Calu3 (cell line): Measurements from ENCODE around the gene SCN4A. TPM values are rescaled to one million over a fixed set of nuclear protein-coding genes. Genes with fewer than 3 reads are reported as not detected.

Source experiments
- BruUV-seq: library from RNA; stranded (reverse); fragments of 400-500 nt; replicated peaks from 2 replicates; lab custom pipeline; 2021; lab: Mats Ljungman, UMichigan
- CTCF ChIA-PET: fragments of 300-600 bp; sonication (Branson Sonifier 250); formaldehyde crosslinking; loops from one replicate; lab custom pipeline; 2022; ENCODE audit warnings: antibody characterized with exemption; lab: Charles Lee
- DNase-seq: peaks from one replicate; pipeline ENCODE4 v3.0.0; 2022
- H3K27ac Mint-ChIP-seq: one replicate; pipeline ENCODE4 v1.8.0; 2022; ENCODE audit warnings: mixed read lengths; ENCODE audit not compliant: unreplicated experiment
- H3K27me3 Mint-ChIP-seq: one replicate; pipeline ENCODE4 v1.8.0; 2022; ENCODE audit warnings: mixed read lengths; ENCODE audit not compliant: unreplicated experiment
- H3K36me3 Mint-ChIP-seq: one replicate; pipeline ENCODE4 v1.8.0; 2022; ENCODE audit warnings: mild to moderate bottlenecking, moderate library complexity, mixed read lengths; ENCODE audit not compliant: insufficient read depth, unreplicated experiment
- H3K4me1 Mint-ChIP-seq: one replicate; pipeline ENCODE4 v1.8.0; 2022; ENCODE audit warnings: mild to moderate bottlenecking, low read depth, mixed read lengths; ENCODE audit not compliant: unreplicated experiment
- H3K4me3 Mint-ChIP-seq: one replicate; pipeline ENCODE4 v1.8.0; 2022; ENCODE audit warnings: mild to moderate bottlenecking, low read depth, moderate library complexity, mixed read lengths; ENCODE audit not compliant: unreplicated experiment
- H3K9me3 Mint-ChIP-seq: one replicate; pipeline ENCODE4 v1.8.0; 2022; ENCODE audit warnings: low read depth, mixed read lengths; ENCODE audit not compliant: unreplicated experiment
- CTCF ChIP-seq: fragments of 200-600 bp; IDR thresholded peaks from one replicate; pipeline ENCODE4 v1.8.0; 2022; ENCODE audit warnings: antibody characterized with exemption; ENCODE audit not compliant: unreplicated experiment
- intact Hi-C: fragments of 100-400 bp; cut with micrococcal nuclease; formaldehyde crosslinking; loops from one replicate; pipeline ENCODE4 v1.10.0; 2022; ENCODE audit not compliant: unreplicated experiment
- total RNA-seq: library from RNA; stranded (reverse); gene quantifications from 2 replicates; pipeline ENCODE4 v1.2.3, GENCODE V29; 2022

Gene SCN4A
- total RNA-seq, 1 experiment from 2014 or later: not detected

DNA sequence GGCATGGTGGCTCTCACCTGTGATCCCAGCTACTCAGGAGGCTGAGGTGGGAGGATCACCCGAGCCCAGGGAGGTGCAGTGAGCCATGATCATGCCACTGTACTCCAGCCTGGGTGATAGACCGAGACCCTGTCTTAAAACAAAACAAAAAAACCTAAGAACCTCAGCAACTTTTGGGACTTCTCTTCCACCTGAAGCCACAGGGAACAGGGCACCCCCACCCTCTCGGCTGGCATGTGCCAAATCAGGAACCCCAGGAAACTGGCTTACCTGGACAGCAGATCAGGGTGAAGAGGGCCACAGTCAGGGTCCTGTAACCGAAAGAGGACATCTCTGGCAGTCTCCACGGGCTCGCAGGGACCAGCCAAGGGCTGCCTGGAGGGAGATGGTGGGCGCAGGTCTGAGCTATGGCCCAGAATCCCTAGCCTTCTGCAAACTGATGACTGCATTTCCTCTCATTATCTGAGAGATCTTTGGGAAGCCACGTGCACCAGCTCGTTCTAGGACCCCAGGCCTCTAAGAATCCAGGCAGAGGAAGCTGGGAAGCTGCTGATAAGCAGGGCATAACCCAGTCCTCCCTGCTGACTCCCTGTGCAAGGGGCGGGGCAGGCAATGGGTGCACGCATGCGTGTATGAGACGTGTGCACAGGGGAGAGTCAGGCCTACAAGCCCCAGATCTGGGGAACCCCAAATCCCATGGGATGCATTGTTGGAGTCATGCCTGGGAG, 33.8 kb upstream of the SCN4A start:
- no TSS peak for BruUV-seq
- Mint-ChIP-seq H3K36me3 (peaks cover 6% of the 10 kb centered on the region), H3K27me3 (no peaks in the 10 kb centered on the region), H3K27ac (no peak overlapping the region), H3K4me3 (no peak overlapping the region), H3K4me1 (peaks cover 20% of the 10 kb centered on the region), H3K9me3 (no peaks in the 10 kb centered on the region)
- no peak for DNase-seq
- CTCF ChIA-PET: interaction anchor here (1.0 to 1.1 kb wide), 2 partner anchors 56 to 60 kb away, joined by 3 read pairs; no protein-coding TSS in a partner anchor
- TF ChIP-seq CTCF: no peak
- intact Hi-C loops: no loop called here

DNA sequence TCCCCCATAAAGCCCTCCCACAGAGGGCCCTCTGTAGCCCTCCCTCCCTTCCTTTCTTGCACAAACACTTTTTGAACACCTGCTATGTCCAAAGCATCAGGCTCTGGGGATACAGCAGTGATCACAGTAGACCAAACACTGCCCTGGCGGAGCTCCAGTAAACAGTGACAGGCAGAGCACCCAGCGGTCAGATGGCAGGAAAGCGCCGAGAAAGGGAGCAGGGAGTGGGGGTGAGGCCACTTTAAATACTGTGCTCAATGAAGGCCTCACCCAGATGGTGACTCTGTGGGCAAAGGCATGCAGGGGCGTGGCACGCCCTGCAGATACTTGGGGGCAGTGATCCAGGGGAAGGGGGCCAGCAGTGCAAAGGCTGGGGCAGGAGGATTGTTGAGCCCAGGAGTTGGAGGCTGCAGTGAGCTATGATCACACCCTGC, 33.0 kb upstream of the SCN4A start:
- DNase-seq: peak; percentile 53
- CTCF ChIA-PET: interaction anchor here (1.0 to 1.1 kb wide), 2 partner anchors 55 to 59 kb away, joined by 3 read pairs; no protein-coding TSS in a partner anchor
- Mint-ChIP-seq H3K4me1 (peaks cover 20% of the 10 kb centered on the region), H3K4me3 (no peak overlapping the region), H3K9me3 (no peaks in the 10 kb centered on the region), H3K36me3 (peaks cover 6% of the 10 kb centered on the region), H3K27ac (no peak overlapping the region), H3K27me3 (no peaks in the 10 kb centered on the region)
- no TSS peak for BruUV-seq
- intact Hi-C loops: no loop called here
- TF ChIP-seq CTCF: no peak

GRCh38 chr17:64004903-64005733, 32.4 kb upstream of the SCN4A start:
- H3K36me3 Mint-ChIP-seq: peaks cover 6% of the 10 kb centered on the region
- no peak overlapping the region for H3K4me3 Mint-ChIP-seq
- H3K27ac Mint-ChIP-seq: no peak overlapping the region
- no peak for TF ChIP-seq CTCF
- DNase-seq: no peak
- CTCF ChIA-PET: interaction anchor here (1.0 to 1.1 kb wide), 2 partner anchors 54 to 59 kb away, joined by 3 read pairs; no protein-coding TSS in a partner anchor
- peaks cover 20% of the 10 kb centered on the region for H3K4me1 Mint-ChIP-seq
- peaks cover 2% of the 10 kb centered on the region for H3K27me3 Mint-ChIP-seq
- intact Hi-C loops: no loop called here
- H3K9me3 Mint-ChIP-seq: no peaks in the 10 kb centered on the region
- BruUV-seq: no TSS peak

DNA sequence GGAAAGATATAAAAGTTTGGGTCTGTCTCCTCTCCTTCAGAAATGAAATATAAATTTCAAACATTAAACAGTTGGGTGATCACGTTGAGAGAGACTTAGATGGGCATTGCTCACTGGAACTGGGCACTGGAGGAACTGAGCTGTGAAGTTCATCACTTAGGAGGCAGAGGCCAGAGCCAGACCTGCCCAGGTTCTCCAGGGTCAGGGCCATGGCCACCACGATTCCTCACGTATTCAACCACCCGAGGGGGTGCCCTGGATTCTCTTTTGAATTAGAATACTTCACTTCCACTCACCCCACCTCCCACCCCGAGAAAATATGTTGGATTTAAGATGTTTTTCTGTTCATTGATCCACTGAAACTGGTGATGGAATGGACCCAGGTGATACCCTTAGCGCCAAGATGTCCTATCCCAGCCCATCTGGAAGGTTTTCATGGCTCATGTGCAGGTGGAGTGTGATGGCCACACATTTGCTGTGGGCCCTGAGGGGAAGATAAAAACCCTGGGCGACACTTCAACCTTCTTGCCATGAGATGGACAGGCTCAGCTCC, 31.6 kb upstream of the SCN4A start:
- Mint-ChIP-seq H3K9me3 (no peaks in the 10 kb centered on the region), H3K4me3 (no peak overlapping the region), H3K27ac (no peak overlapping the region), H3K4me1 (peaks cover 20% of the 10 kb centered on the region), H3K27me3 (peaks cover 10% of the 10 kb centered on the region), H3K36me3 (peaks cover 8% of the 10 kb centered on the region)
- no peak for TF ChIP-seq CTCF
- no TSS peak for BruUV-seq
- CTCF ChIA-PET: no interaction called here
- intact Hi-C loops: no loop called here
- DNase-seq: no peak
